ENCODE data around the gene ANKRD35. TPM values are rescaled to one million over a fixed set of nuclear protein-coding genes. Genes with fewer than 3 reads are reported as not detected.
A peak's percentile ranks its signal among the peaks of the same experiment; 100 is the strongest.

The ANKRD35 gene
- total RNA-seq, 2 donors from 2014 or later, result 0.12 to 0.53 TPM

DNA sequence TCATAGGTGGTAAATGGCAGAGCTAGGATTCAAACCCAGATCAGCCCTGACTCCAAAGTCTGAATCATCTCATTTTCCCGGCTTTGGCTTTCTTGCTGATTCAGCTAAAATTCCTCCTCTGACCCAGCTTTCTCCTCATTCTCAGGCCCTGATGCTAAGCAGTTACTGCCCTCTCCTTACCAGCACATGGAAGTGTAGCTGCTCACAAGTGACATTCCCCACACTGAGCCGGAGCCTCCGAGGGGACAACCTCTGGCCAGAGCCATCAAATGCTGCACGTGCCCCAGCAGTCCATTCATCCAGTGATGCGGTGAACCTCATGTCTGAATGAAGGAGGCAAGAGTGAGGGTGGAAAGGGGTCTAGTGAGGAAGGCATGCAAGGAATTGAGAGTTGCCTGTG lies 13.1 kb upstream of the ANKRD35 start:
- intact Hi-C loops (cut with DNase I, micrococcal nuclease), result no loop called here
- no peak for DNase-seq

GRCh38 chr1:145897969-145898368 lies 12.3 kb upstream of the ANKRD35 start:
- DNase-seq (no peak), ATAC-seq (no peak)
- intact Hi-C loops (cut with DNase I, micrococcal nuclease), result no loop called here

More for the DNA sequence above, 13.1 kb upstream of the ANKRD35 start:
- ATAC-seq, result no peak

DNA sequence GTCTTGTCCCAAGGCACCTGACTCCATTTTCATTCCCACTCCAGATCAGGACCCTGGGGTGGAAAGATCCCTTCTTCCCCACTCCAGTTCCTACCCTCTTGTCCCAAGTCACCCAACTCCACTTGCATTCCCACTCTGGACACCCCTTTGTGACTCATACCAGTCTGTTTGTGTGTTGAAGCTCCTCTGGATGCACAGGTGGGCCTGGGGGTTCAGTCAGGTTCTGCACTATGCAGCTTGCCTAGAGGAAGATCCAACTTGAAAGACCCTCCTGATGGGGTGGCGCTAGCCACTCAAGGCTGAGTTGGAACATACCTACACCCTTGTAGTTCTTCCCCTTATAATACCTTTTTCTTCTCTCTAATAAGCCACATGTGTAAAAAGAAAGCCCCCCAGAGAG lies 9.8 kb upstream of the ANKRD35 start:
- no peak for DNase-seq
- intact Hi-C loops (cut with DNase I, micrococcal nuclease), result no loop called here
- ATAC-seq, result no peak

DNA sequence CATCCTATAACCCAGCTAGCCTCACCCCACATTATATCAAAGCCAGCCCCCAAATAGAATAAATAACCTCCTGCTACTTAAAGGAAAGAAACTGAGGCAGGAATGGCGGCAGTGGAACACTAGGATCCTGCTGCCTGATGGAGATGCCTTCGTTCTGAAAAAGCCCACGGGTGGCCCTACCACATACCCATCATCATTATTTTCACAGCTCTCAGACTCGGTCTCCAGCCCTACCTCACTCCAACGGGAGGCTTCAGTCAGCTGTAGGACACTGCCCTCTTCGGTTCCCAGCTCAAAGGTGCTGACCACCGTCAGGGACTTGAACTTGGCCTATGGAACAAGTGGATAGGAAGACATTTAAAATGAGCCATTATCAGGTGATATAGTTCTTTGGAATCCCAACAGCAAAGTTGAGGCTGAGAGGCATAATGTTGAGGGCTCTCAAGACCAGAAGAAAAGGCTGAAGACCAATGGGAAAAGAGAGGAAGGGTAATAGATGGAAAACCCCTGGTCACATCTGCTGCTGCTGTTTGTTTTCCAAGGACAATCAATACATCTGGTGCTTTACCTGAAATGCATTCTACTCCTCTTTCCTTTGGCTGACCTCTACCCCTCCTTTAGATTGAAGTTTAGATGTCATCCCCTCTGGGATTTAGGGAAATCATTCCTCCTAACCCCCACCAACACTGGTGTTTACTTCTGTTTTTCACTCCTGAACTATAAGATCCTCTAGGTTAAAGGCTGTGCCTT lies 7.8 kb upstream of the ANKRD35 start:
- ATAC-seq (no peak), DNase-seq (no peak)
- intact Hi-C loops (cut with DNase I, micrococcal nuclease), result loop anchor here in 1 of 2 donors (5.0 kb wide), 1 partner anchor 124 kb away; no protein-coding TSS in a partner anchor

DNA sequence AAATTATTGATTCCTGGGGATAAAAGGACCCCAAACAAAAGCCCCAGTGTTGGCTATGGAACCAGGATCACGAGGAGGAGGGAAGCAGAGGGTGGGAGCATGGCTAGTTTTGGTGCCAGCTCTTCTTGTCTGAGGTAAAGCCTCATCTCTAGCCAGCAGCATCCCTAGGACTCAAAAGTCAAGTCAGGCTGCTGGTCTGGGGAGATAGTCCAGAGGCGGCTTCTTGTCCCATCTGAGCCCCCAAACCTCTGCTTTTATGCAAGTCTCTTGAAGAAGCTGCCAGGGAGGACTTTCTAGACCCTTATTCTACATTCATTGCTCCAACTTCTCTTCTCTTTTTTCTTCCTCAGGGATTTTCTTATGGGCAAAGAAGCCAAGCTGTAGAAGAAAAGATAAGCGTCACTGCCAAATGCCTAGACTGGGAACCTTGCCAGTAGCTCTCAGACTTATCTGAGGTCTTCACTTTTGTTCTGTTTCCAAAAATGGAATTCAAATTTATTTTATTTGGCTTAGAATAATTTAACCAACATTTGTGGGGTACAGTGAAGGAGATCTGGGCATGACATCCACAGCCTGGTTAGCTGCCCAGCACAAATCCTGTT lies 6.9 kb upstream of the ANKRD35 start:
- intact Hi-C loops (cut with DNase I, micrococcal nuclease), result loop anchor here in 1 of 2 donors (5.0 kb wide), 1 partner anchor 125 kb away; no protein-coding TSS in a partner anchor

GRCh38 chr1:145891587-145892485 lies 6.2 kb upstream of the ANKRD35 start:
- intact Hi-C loops (cut with DNase I, micrococcal nuclease), result loop anchor here in 1 of 2 donors (5.0 kb wide), 1 partner anchor 125 kb away; no protein-coding TSS in a partner anchor
- peak; percentile 93 for ATAC-seq
- DNase-seq, result peak; percentile 93 to 96

More for the DNA sequence above, 6.9 kb upstream of the ANKRD35 start:
- no peak for DNase-seq
- no peak for ATAC-seq

DNA sequence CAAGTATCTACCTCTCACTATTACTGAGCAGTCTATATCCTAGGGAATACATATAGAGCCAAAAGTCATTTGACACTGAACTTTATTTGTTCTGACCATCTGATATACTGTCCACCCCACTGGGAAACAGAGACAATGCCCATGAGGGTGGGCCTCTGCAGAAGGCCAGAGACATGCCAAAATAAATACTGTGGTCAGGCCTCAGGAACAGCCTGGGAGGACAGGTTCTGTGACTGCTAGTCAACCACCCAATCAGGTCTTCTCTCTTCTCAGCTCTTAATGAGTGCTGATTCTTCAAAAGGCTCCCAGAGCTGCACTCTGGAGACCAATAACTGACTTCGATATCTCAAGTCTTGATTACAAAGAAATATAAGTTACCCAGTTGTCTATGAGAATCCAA lies 5.5 kb upstream of the ANKRD35 start:
- ATAC-seq (peak; percentile 34), DNase-seq (no peak)
- intact Hi-C loops (cut with DNase I, micrococcal nuclease), result loop anchor here in 1 of 2 donors (5.0 kb wide), 1 partner anchor 126 kb away; no protein-coding TSS in a partner anchor

- ATAC-seq, result no peak
- no peak for DNase-seq
- intact Hi-C loops (cut with DNase I, micrococcal nuclease), result loop anchor here in 1 of 2 donors (5.0 kb wide), 1 partner anchor 128 kb away; no protein-coding TSS in a partner anchor
Measured at GRCh38 chr1:145889722-145890121, 4.1 kb upstream of the ANKRD35 start.

- intact Hi-C loops (cut with DNase I, micrococcal nuclease), result no loop called here
- DNase-seq (no peak), ATAC-seq (no peak)
Measured at GRCh38 chr1:145887631-145888030, 2.0 kb upstream of the ANKRD35 start.

GRCh38 chr1:145886816-145887215 lies 1.1 kb upstream of the ANKRD35 start:
- intact Hi-C loops (cut with DNase I, micrococcal nuclease), result no loop called here
- no peak for DNase-seq
- no peak for ATAC-seq

- DNase-seq, result no peak
- no peak for ATAC-seq
- intact Hi-C loops (cut with DNase I, micrococcal nuclease), result no loop called here
Measured at GRCh38 chr1:145886390-145886789, 724 bp upstream of the ANKRD35 start.

- intact Hi-C loops (cut with DNase I, micrococcal nuclease), result no loop called here
- DNase-seq, result no peak
- ATAC-seq, result no peak
Measured at GRCh38 chr1:145884675-145885074, 991 bp downstream of the ANKRD35 start.

DNA sequence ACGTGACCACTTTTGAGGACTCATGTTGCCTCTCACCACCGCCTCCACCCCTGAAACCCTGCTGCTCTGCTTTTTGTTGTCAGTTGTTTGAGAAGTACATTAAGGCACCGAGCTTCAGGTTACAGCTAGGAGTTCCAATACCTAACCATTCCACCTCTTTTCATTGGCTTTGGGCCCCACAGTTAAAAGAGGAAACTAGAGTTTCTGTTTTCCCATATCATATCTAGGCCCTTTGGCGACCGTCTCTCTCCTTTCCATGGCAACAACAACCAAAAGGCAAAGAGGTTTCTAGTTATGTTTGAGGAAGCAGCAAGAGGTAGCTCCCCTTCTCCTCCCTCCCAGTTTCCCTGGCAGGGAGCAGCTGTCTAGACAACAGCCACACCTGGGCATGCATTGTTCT lies 5.9 kb downstream of the ANKRD35 start:
- no peak for ATAC-seq
- no peak for DNase-seq
- intact Hi-C loops (cut with DNase I, micrococcal nuclease), result no loop called here

- DNase-seq, result no peak
- no peak for ATAC-seq
- intact Hi-C loops (cut with DNase I, micrococcal nuclease), result no loop called here
Measured at GRCh38 chr1:145878724-145879123, 6.9 kb downstream of the ANKRD35 start.

DNA sequence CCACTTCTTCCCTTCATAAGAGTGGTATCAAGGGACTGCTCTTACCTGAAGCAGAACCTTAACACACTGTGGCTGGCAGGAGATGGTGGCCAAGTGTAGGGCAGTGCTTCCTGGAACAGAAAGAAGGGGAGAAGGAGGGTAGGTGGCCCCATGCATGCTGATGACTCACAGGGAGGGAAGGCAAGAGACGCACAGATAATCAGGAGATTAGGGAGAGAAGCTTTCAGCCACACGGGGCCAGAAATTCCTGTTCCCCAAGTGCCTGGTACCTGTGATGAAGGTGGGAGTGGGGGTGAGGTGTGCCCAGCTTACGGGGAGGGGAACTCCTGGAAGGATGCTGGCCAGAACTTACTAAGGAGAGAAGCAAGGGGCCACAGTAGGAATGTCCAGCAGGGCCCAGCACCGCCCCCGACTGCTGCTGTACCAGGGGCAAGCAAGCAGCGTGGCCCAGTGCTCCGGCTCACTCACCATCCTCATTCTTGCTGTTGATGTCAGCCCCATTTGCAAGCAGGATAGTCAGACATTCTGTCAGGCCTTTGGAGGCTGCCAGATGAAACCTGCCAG lies 7.7 kb downstream of the ANKRD35 start:
- intact Hi-C loops (cut with DNase I, micrococcal nuclease), result no loop called here
- DNase-seq (no peak), ATAC-seq (no peak)

DNA sequence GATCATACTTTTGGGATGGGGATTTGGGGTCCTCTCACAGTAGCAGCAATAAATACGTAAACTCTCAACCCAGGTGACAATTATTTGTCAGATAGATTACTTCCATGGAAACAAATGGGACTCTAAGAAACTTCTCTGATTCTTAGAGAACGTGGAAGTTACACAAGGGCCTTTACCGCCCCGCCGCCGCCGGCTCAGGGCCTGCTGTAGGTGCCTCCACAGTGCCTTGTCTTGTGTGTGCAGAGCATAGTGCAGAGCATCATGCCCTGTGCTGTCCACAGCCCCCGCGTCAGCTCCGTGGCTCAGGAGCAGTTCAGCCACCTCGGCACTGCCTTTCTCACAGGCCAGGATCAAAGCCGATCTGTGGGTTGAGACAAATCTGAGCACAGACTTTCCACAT lies 11.0 kb downstream of the ANKRD35 start:
- intact Hi-C loops (cut with DNase I, micrococcal nuclease), result no loop called here
- DNase-seq (no peak), ATAC-seq (no peak)

DNA sequence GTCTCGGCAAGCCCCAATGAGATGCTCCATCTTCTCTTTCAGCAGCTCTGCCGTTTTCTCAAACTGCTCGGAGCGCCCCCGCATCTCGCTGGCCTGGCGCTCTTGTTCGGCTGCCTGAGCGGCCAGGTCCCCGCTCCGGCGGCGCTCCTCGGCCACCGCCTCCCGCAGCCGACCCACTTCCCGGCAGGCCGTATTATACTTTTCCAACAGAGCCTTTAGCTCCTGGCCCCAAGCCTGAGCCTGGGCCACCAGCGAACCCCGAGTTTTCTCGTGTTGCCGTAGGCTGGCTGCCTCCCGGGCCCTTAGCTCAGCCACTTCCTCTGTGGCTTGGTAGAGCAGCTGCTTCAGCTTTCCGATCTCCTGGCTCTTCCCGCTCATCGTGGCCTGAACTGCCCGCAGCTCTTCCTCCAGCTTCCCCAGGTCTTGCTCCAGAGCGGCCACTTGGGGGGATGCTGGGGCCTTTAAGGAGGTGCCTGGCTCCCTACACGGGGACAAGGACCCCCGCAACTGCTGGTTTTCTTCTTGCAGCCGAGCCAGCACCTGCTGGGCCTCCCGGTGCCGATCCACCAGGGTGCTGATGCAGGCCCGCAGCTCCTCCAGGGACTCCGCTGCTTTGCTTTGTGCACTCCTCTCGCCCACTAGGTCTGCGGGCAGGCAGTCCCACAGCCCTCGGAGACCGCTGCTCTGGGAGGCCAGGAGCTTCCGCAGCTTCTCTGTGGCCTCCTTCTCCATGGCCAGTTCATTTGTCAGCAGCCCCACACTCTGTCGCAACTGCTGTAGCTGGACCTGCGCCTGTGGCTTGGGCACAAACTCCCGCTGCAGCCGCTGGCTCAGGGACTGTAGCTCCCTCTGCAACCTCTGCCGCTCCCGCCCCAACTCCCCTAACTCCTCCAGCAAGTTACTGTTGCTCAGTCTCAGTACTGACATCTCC lies 13.4 kb downstream of the ANKRD35 start:
- peak; percentile 39 to 41 for DNase-seq
- peak; percentile 51 for ATAC-seq
- intact Hi-C loops (cut with DNase I, micrococcal nuclease), result no loop called here

GRCh38 chr1:145868232-145868631 lies 17.4 kb downstream of the ANKRD35 start:
- DNase-seq (no peak), ATAC-seq (no peak)
- intact Hi-C loops (cut with DNase I, micrococcal nuclease), result no loop called here
